Raji (cell line): Measurements from ENCODE around the gene MACF1.

Experiments used
- POLR2A ChIP-seq: IDR thresholded peaks from 2 replicates; pipeline ENCODE4 v1.6.1; 2011; ENCODE audit warnings: low read depth, low read length, control low read depth; ENCODE audit not compliant: insufficient read depth

Gene MACF1

DNA sequence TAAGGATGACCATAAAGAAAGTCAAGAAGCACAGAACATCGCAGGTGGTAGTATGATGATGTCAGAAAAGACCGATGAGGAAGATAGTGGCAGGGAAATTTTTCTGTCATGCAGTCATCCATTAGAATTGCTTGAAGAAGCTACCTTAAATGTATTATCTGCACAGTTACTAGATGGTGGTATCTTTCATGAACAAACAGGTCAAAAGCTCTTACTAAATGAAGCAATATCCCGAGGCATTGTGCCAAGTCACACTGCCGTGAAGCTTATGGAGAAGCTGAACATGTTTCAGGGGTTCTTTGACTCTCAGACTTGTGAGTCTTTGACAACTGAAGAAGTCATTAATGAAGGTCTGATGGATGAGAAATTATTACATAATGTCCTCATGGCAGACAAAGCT, 128.8 kb downstream of the MACF1 start:
- TF ChIP-seq POLR2A = no peak

DNA sequence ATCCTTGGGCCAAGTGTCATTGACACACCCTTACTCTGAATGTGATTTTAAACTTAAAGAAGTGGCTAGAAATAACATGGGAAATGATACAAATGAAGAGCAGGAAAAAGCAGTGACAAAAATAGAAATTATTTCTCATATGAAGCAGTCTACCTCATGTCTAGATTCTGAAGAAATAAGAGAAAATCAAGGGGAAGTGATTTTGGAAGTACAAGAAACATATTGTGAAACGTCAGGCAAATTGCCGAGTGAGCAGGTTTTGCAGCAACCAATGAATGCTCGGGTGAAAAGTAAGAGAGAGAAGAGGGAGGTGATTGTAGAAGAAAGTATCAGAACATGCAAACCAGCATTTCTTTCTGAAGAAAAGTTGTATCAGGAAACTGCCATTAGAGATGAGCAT, 130.7 kb downstream of the MACF1 start:
- TF ChIP-seq POLR2A = no peak

DNA sequence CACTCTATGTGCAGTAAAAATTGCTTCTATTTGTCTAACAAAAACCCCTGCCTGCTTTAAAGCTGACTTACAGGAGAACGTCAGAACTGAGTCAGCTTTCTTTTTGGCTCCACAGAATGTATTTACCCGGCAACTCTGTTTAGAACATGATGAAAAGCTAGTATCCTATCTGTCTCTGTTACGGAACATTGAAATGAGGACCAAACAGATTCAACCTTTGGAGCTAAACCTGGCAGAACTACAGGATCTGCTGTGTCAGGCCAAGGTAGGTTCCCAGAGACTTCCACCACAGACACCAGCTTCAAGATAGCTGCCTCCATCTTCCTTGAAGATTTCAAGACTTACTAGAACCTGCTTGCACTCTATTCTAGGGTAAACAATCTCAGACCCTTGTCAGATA, 132.6 kb downstream of the MACF1 start:
- no peak for TF ChIP-seq POLR2A

DNA sequence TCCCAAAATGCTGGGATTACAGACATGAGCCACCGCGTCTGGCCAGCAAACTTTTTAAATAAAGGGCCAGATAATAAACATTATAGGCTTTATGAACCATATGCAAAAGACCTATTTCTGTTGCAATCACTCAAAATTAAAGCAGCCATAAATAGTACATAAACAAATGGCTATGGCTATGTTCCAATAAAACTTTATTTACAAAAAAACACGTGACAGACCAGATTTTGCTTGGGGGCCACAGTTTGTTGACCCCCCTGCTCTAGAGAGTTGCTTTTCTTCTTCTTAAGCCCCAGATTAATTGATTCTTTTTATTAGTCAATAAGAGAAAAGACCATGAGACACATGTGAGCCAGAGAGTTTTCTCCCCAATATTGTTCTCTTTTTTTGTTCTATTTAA, 138.3 kb downstream of the MACF1 start:
- no peak for TF ChIP-seq POLR2A

DNA sequence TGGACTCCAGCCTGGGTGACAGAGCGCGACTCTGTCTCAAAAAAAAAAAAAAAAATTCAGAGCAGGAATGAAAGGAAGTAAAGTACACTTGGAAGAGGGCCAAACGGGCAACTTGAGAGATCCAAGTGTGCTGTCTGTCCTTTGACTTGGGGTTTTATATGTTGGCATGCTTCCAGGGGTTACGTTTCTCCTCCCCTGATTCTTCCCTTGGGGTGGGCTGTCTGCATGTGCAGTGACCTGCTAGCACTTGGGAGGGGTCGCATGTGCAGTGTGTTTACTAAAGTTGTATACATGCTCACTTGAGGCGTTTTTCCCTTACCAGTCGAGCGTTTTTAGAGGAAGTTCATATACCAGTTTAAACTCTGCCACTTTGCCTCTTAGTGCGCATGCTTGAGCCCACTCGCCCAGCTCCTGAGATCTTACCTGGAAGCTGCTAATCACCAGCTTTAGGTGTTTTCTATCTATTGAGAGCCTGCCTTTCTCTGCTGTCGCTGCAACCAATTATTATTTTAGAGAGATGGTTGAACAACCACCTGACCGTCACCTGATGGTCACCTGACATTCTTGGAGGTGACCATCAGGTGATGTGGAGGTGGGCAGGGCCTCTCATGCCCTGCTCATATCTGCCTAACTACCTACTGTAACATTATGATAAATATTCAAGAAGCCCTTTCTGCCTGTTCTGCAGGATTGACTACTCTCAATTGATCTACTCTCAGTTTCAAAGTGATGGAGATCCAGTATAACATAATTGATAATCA, 140.1 kb downstream of the MACF1 start:
- no peak for TF ChIP-seq POLR2A

DNA sequence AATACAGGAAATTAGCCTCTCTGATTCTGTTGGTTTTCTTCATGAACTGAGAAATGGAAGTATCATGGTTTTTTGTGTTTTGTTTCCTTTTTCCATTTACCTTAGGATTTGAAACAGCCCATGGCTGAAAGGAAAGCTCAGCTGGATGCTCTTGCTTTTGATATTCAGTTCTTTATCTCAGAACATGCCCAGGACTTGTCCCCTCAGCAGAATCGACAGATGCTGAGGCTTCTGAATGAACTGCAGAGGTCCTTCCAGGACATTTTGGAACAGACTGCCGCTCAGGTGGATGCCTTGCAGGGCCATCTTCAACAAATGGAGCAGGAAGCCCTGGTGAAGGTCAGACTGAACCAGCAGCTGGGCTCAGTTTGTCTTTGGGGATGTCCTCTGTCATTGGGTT, 142.4 kb downstream of the MACF1 start:
- no peak for TF ChIP-seq POLR2A

DNA sequence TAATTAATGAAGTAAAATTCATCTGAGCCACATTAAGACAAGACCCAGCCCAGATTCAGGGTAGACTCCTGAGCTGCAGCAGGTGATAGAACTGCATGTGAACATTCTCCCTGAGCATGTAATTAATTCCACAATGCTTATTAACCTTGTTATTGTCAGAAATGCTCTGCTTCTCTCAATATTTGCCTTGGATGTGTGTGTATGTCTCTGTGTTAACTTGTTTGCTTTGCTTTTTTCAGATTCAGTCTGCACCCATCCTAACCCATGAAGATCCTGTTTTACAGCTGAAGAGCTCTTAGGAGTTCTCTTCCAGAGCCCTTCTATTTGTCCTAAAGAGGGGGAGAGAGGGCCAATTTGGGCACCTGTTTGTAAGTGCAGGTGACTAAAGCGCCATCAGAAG, 143.8 kb downstream of the MACF1 start:
- TF ChIP-seq POLR2A = no peak

DNA sequence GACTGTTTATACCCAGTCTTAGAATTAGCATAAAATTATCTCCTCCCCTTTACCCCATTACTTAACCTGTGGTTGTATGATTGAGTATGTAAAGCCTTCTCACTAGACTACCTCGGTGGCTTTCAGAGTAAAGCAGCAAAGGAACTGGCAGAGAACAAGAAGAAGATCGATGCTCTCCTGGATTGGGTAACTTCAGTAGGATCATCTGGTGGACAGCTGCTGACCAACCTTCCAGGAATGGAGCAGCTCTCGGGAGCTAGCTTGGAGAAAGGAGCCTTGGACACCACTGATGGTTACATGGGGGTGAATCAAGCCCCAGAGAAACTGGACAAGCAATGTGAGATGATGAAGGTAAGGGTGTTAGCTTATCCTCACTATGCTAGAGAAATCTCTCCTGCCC, 148.4 kb downstream of the MACF1 start:
- TF ChIP-seq POLR2A = no peak

DNA sequence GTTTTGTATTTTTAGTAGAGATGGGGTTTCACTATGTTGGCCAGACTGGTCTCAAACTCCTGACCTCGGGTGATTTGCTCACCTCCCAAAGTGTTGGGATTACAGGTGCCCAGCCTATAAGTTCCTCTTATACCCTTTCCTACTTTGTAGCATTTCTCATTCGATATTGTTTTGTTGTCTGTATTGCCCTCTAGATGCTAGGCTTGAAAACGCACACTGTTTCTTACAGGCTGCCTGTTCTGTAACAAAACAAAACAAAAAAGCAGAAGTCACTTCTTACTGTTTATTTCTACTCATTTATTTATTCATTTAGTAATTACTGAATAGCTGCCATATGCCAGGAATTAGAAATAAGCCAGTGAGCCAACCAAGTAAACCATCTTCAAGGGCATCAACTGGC, 150.1 kb downstream of the MACF1 start:
- TF ChIP-seq POLR2A = no peak

DNA sequence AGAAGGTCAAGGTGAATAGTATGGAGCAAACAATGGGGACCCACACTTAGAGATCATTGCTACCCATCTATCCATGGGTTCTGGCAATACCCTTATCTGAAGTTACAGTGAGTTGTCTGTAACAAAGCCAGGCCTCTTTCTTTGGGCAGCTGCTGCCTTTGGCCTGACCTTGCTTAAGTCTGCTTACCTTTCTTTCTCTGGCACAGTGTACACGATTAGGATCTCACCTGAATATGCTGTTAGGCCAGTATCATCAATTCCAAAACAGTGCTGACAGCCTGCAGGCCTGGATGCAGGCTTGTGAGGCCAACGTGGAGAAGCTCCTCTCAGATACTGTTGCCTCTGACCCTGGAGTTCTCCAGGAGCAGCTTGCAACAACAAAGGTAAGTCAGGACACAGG, 154.0 kb downstream of the MACF1 start:
- no peak for TF ChIP-seq POLR2A

DNA sequence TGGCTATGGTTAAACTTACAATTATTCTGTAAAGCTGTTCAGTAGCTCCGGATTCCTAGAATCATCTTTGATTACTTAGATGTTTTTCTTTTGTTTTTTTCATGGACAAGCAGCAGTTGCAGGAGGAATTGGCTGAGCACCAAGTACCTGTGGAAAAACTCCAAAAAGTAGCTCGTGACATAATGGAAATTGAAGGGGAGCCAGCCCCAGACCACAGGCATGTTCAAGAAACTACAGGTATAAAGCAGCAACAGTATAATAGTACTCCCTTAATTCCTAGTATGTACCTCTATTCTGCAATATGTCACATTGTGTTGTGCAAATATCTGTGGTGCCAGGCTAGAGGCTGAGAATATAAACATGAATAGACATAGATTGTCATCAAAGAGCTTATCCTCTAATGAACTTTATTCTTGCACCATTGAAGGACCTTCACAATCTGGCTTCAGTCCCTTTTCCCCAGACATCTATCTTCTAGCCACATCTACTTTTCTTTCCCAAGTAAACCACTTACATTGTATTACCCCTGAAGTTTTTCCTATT, 154.6 kb downstream of the MACF1 start:
- no peak for TF ChIP-seq POLR2A

DNA sequence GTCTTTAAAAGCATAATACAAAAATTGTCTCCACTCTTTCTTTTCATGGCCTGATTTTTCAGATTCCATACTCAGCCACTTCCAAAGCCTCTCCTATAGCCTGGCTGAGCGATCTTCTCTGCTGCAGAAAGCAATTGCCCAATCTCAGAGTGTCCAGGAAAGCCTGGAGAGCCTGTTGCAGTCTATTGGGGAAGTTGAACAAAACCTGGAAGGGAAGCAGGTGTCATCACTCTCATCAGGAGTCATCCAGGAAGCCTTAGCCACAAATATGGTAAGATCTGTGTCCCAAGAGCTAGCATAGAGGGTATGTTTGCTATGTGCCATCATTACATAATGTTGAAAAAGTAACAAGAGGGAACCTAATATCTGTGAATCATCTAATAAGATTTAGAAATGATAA, 156.2 kb downstream of the MACF1 start:
- no peak for TF ChIP-seq POLR2A

DNA sequence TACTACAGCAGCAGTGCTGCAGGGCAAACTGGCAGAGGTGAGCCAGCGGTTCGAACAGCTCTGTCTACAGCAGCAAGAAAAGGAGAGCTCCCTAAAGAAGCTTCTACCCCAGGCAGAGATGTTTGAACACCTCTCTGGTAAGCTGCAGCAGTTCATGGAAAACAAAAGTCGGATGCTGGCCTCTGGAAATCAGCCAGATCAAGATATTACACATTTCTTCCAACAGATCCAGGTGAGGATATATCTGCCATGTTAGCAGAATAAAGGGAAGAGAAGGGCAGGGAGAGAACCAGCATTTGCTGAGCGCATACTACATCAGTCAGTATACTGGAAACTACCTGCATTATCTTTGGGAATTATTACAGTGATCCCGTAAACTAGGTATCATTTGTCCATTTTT, 157.0 kb downstream of the MACF1 start:
- no peak for TF ChIP-seq POLR2A

DNA sequence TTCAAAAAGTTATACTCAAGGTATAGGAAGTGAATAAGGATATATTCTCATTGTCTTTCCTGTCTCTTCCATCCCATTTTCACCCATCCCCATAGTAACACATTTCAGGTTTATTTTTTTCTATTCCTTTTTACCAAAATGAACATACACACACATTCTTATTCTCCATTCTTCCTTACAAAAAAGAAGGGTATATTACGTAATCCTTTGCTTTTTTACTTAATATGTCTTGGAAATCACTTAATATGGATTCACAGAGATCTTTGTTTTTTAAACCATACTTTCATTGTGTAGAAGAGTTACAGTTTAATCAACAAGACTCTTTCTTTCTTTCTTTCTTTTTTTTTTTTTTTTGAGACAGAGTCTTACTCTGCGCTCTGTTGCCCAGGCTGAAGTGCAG, 158.8 kb downstream of the MACF1 start:
- TF ChIP-seq POLR2A = no peak

DNA sequence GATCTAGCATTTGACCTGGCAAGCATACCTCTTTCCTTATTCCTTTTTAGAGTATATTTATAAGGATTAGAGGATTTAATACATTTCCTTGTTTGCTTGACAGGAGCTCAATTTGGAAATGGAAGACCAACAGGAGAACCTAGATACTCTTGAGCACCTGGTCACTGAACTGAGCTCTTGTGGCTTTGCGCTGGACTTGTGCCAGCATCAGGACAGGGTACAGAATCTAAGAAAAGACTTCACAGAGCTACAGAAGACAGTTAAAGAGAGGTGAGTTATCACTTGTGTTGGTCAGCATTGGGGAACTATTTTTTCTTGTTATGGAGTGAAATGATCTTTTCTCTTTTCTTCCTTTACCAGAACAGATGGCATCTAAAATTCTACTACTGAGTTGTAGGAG, 163.6 kb downstream of the MACF1 start:
- TF ChIP-seq POLR2A = no peak

DNA sequence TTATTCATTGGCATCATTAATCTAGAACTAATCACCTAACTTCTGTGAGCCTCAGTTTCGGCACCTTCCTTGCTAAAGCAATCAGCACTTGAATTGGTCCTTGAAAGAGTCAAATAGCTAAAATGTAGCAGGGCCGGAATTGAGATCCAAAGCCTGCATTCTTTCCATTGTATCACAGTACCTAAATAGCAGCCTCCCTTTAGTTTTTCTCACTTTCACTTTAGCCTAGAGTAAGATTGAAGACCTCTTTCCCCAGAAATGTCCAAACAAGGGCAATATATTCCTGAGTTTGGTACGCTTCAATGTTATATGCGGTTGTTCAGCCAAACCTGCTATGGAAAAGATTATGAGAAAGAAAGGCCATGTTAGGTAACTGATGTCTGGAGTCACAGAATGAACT, 165.1 kb downstream of the MACF1 start:
- TF ChIP-seq POLR2A = no peak

DNA sequence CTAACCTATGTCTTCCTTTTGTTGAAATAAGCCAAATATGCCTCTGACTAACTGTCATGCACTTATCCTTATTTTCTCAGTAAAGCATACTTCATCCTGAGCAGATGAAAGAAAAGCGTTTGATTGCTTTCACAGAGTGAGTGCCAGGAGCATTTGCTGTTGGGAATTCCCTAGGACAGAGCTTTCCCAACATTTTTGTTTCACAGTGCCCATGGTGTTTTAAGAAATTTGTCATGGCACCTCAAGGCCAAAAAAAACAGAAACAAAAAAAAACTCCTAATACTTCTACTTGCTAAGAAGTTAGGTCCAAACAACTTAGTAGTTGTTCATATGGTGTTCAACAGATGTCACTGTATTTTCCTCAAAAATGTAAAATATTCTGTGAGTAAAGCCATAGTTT, 166.1 kb downstream of the MACF1 start:
- TF ChIP-seq POLR2A = no peak
